KBM-7 (cell line): ENCODE data around the gene FAM32A.
A peak's percentile ranks its signal among the peaks of the same experiment; 100 is the strongest.

Experiments used
- DNase-seq: peaks from one replicate; pipeline ENCODE4 v3.0.0-alpha.2; 2015
- in situ Hi-C: fragments of 300-500 bp; cut with MboI; formaldehyde crosslinking; loops from 2 replicates; pipeline ENCODE4 v1.14.3; 2020; ENCODE audit warnings: low sequenced_read_pairs, low pct_unique_long_range_greater_than_20kb, mixed read lengths

Gene FAM32A

GRCh38 chr19:16185123-16185767, at the start of gene FAM32A:
FAM32A (plus strand) TSS chr19:16185410; CDS start chr19:16185443, 33 bp downstream.
- in situ Hi-C loops, result loop anchor here (25.0 kb wide), 1 partner anchor 548 kb away; the partner anchor contains the start of gene CYP4F3
- peak; percentile 99 for DNase-seq

- in situ Hi-C loops, result no loop called here
- no peak for DNase-seq
These were observed 49.6 kb upstream of the FAM32A start for GRCh38 chr19:16135430-16136127.

GRCh38 chr19:16136185-16136999, 48.8 kb upstream of the FAM32A start:
- in situ Hi-C loops, result no loop called here
- no peak for DNase-seq

- in situ Hi-C loops, result no loop called here
- DNase-seq, result peak; percentile 84
These were observed 45.5 kb upstream of the FAM32A start for GRCh38 chr19:16139752-16140151.

- DNase-seq, result peak; percentile 73
- in situ Hi-C loops, result no loop called here
These were observed 44.2 kb upstream of the FAM32A start for GRCh38 chr19:16141043-16141442.

GRCh38 chr19:16142032-16142580, 43.1 kb upstream of the FAM32A start:
- DNase-seq, result no peak
- in situ Hi-C loops, result no loop called here

GRCh38 chr19:16143399-16144215, 41.6 kb upstream of the FAM32A start, which contains the start of gene HSH2D:
HSH2D (plus strand) TSS chr19:16143685; CDS start chr19:16148751, 5,066 bp downstream.
- DNase-seq, result peak; percentile 76

GRCh38 chr19:16144216-16144581, 41.0 kb upstream of the FAM32A start:
- in situ Hi-C loops, result no loop called here
- DNase-seq, result no peak

More at GRCh38 chr19:16143399-16144215, 41.6 kb upstream of the FAM32A start, which contains the start of gene HSH2D:
- in situ Hi-C loops, result no loop called here

- no peak for DNase-seq
- in situ Hi-C loops, result no loop called here
These were observed 39.1 kb upstream of the FAM32A start for GRCh38 chr19:16146112-16146511.

GRCh38 chr19:16148443-16149229, 36.6 kb upstream of the FAM32A start:
- DNase-seq, result no peak
- in situ Hi-C loops, result no loop called here

- DNase-seq, result peak; percentile 64
- in situ Hi-C loops, result no loop called here
These were observed 31.5 kb upstream of the FAM32A start for GRCh38 chr19:16153582-16154336.

GRCh38 chr19:16154557-16154956, 30.7 kb upstream of the FAM32A start:
- in situ Hi-C loops, result no loop called here
- DNase-seq, result no peak

GRCh38 chr19:16155128-16155527, 30.1 kb upstream of the FAM32A start:
- DNase-seq, result no peak
- in situ Hi-C loops, result no loop called here

- DNase-seq, result no peak
- in situ Hi-C loops, result no loop called here
These were observed 28.3 kb upstream of the FAM32A start for GRCh38 chr19:16156904-16157303.

GRCh38 chr19:16157601-16158000, 27.6 kb upstream of the FAM32A start:
- in situ Hi-C loops, result no loop called here
- no peak for DNase-seq

- in situ Hi-C loops, result no loop called here
- no peak for DNase-seq
These were observed 25.6 kb upstream of the FAM32A start for GRCh38 chr19:16159655-16160054.

- in situ Hi-C loops, result no loop called here
- DNase-seq, result no peak
These were observed 24.7 kb upstream of the FAM32A start for GRCh38 chr19:16160445-16160942.
